Liver (tissue), 2 donors: ENCODE results near the gene PDLIM7.

Experiments used
- TAF1 ChIP-seq: conservative IDR thresholded peaks from 2 replicates; pipeline ENCODE4 v1.6.1; 2016; ENCODE audit warnings: antibody characterized with exemption, mild to moderate bottlenecking
- YY1 ChIP-seq: IDR thresholded peaks from 2 replicates; pipeline ENCODE4 v1.6.1; 2016; ENCODE audit warnings: antibody characterized with exemption, mild to moderate bottlenecking
- donor health status: healthy.

GRCh38 chr5:177445917-177446199 lies 51.5 kb downstream of the PDLIM7 start:
- no peak for TF ChIP-seq TAF1
- no peak for TF ChIP-seq YY1
